Measurements from ENCODE around the gene NCOA5.

NCOA5 gene

DNA sequence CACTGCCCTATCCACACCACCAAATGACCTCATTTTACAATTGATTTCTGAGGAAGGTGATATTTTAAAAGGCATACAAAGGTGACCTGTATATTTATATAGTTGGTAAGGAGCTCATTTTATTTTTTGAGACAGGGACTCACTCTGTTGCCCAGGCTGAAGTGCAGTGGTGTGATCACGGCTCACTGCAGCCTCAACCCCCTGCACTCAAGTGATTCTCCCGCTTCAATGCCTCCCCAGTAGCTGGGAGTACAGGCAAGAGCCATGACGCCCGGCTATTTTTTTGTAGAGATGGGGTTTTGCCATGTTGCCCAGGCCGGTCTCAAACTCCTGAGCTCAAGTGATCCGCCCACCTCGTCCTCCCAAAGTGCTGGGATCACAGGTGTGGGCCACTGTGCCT, 13.0 kb downstream of the NCOA5 start:
- ChIA-PET CTCF (interaction anchor here (0.9 to 1.0 kb wide), 2 partner anchors 8 to 11 kb away, joined by 3 read pairs; no protein-coding TSS in a partner anchor), POLR2A (interaction anchor here (1.0 kb wide), 1 partner anchor 9 kb away, joined by 3 read pairs; no protein-coding TSS in a partner anchor)
- no peak overlapping the region for H3K4me3 ChIP-seq (ENCODE audit: low read depth, low read length)
- H3K36me3 ChIP-seq (ENCODE audit: control insufficient read depth in 2 of 2, insufficient read depth in 1 of 2, low read length in 2 of 2) = peaks cover 0 to 42% of the 10 kb centered on the region in 2 experiments; a peak in 2 of 3 replicates
- peaks cover 9% of the 10 kb centered on the region for H3K4me1 ChIP-seq (ENCODE audit: control insufficient read depth, insufficient read depth, low read length)
- no peaks in the 10 kb centered on the region for H3K9me3 ChIP-seq (ENCODE audit: control insufficient read depth, insufficient read depth, low read depth, low read length)
- no peak overlapping the region for H3K27ac ChIP-seq (ENCODE audit: extremely low read depth, low read depth, low read length)
- TF ChIP-seq ZNF248 (tag by site-specific recombination; IDR thresholded peaks at IDR 0.05) = no peak
- TF ChIP-seq ZNF768 (tag by site-specific recombination; IDR thresholded peaks at IDR 0.05) = no peak
- no peak for TF ChIP-seq ZNF571 (tag by site-specific recombination; IDR thresholded peaks at IDR 0.05)
- TF ChIP-seq ZNF621 (tag by site-specific recombination; IDR thresholded peaks at IDR 0.05) = no peak
- TF ChIP-seq TSHZ1 (tag by site-specific recombination; IDR thresholded peaks at IDR 0.05; ENCODE audit: borderline replicate concordance) = no peak
- TF ChIP-seq ZNF544 (tag by site-specific recombination; IDR thresholded peaks at IDR 0.05) = no peak
- TF ChIP-seq BCL11A (tag by site-specific recombination; IDR thresholded peaks at IDR 0.05; ENCODE audit: low read depth) = no peak
- TF ChIP-seq, protein P1, sequence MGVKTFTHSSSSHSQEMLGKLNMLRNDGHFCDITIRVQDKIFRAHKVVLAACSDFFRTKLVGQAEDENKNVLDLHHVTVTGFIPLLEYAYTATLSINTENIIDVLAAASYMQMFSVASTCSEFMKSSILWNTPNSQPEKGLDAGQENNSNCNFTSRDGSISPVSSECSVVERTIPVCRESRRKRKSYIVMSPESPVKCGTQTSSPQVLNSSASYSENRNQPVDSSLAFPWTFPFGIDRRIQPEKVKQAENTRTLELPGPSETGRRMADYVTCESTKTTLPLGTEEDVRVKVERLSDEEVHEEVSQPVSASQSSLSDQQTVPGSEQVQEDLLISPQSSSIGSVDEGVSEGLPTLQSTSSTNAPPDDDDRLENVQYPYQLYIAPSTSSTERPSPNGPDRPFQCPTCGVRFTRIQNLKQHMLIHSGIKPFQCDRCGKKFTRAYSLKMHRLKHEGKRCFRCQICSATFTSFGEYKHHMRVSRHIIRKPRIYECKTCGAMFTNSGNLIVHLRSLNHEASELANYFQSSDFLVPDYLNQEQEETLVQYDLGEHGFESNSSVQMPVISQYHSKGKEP (tag by site-specific recombination; IDR thresholded peaks at IDR 0.05) = no peak

- ChIA-PET CTCF (no interaction called here), POLR2A (no interaction called here)
- no peak overlapping the region for H3K27ac ChIP-seq (ENCODE audit: extremely low read depth, low read depth, low read length)
- H3K36me3 ChIP-seq (ENCODE audit: control insufficient read depth in 2 of 2, insufficient read depth in 1 of 2, low read length in 2 of 2) = peaks cover 7 to 51% of the 10 kb centered on the region in 2 experiments
- H3K4me3 ChIP-seq (ENCODE audit: low read depth, low read length) = no peak overlapping the region
- no peaks in the 10 kb centered on the region for H3K9me3 ChIP-seq (ENCODE audit: control insufficient read depth, insufficient read depth, low read depth, low read length)
- H3K4me1 ChIP-seq (ENCODE audit: control insufficient read depth, insufficient read depth, low read length) = peaks cover 6% of the 10 kb centered on the region; the same call in 1 of the 2 replicates
- TF ChIP-seq KLF9 (tag by site-specific recombination; IDR thresholded peaks at IDR 0.05; ENCODE audit: low read depth) = no peak
- TF ChIP-seq ZNF239 (tag by site-specific recombination; IDR thresholded peaks at IDR 0.05) = no peak
- TF ChIP-seq, protein P2, sequence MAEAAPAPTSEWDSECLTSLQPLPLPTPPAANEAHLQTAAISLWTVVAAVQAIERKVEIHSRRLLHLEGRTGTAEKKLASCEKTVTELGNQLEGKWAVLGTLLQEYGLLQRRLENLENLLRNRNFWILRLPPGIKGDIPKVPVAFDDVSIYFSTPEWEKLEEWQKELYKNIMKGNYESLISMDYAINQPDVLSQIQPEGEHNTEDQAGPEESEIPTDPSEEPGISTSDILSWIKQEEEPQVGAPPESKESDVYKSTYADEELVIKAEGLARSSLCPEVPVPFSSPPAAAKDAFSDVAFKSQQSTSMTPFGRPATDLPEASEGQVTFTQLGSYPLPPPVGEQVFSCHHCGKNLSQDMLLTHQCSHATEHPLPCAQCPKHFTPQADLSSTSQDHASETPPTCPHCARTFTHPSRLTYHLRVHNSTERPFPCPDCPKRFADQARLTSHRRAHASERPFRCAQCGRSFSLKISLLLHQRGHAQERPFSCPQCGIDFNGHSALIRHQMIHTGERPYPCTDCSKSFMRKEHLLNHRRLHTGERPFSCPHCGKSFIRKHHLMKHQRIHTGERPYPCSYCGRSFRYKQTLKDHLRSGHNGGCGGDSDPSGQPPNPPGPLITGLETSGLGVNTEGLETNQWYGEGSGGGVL (tag by site-specific recombination; IDR thresholded peaks at IDR 0.05) = no peak
- TF ChIP-seq ZNF449 (tag by site-specific recombination; IDR thresholded peaks at IDR 0.05) = no peak
- no peak for TF ChIP-seq ZNF16 (tag by site-specific recombination; IDR thresholded peaks at IDR 0.05; ENCODE audit: low read depth)
- TF ChIP-seq ZNF112 (tag by site-specific recombination; IDR thresholded peaks at IDR 0.05) = no peak
- no peak for TF ChIP-seq SALL2 (tag by site-specific recombination; IDR thresholded peaks at IDR 0.05; ENCODE audit: borderline replicate concordance)
- no peak for TF ChIP-seq ZFHX2 (tag by site-specific recombination; conservative IDR thresholded peaks at IDR 0.05)
- no peak for TF ChIP-seq EGR2 (tag by site-specific recombination; IDR thresholded peaks at IDR 0.05; ENCODE audit: low read depth)
- TF ChIP-seq MYNN (tag by site-specific recombination; IDR thresholded peaks at IDR 0.05; ENCODE audit: borderline replicate concordance) = no peak
- TF ChIP-seq ZFP3 (tag by site-specific recombination; IDR thresholded peaks at IDR 0.05; ENCODE audit: low read depth) = no peak
- TF ChIP-seq ZNF362 (tag by site-specific recombination; IDR thresholded peaks at IDR 0.05) = no peak
- no peak for TF ChIP-seq ZBTB11 (tag by site-specific recombination; conservative IDR thresholded peaks at IDR 0.05; ENCODE audit: low read depth)
- no peak for TF ChIP-seq KLF8 (tag by site-specific recombination; IDR thresholded peaks at IDR 0.05)
Observed at GRCh38 chr20:46074006-46074405, 15.8 kb downstream of the NCOA5 start.

Data from HEK293 (cell line).